GM12891 (cell line): Measurements from ENCODE around the gene ANKMY2.

Experiments
- DNase-seq: peaks from one replicate; pipeline ENCODE4 v3.0.0; 2011; ENCODE audit warnings: low spot score; ENCODE audit not compliant: insufficient read length
- FAIRE-seq: peaks from 2 replicates; lab custom pipeline; 2011; peaks lifted over from hg19 to GRCh38; lab: Jason Lieb, UNC
- PAX5 ChIP-seq: IDR thresholded peaks from 2 replicates; pipeline ENCODE4 v1.6.1; 2011; ENCODE audit warnings: low read length, moderate library complexity, mild to moderate bottlenecking; ENCODE audit not compliant: insufficient read depth, severe bottlenecking
- POLR2A ChIP-seq: IDR thresholded peaks from 2 replicates; pipeline ENCODE4 v1.6.1; 2011; ENCODE audit warnings: low read depth, low read length, control low read depth
- POLR2AphosphoS5 ChIP-seq: IDR thresholded peaks from 2 replicates; pipeline ENCODE4 v1.6.1; 2011; ENCODE audit warnings: low read depth, low read length, control low read depth
- POU2F2 ChIP-seq: IDR thresholded peaks from 2 replicates; pipeline ENCODE4 v1.6.1; 2011; ENCODE audit warnings: low read depth, mild to moderate bottlenecking, control low read depth, low read length, moderate library complexity
- SPI1 ChIP-seq: IDR thresholded peaks from 2 replicates; pipeline ENCODE4 v1.6.1; 2011; ENCODE audit warnings: low read depth, low read length, control low read depth
- TAF1 ChIP-seq: IDR thresholded peaks from 2 replicates; pipeline ENCODE4 v1.6.1; 2011; ENCODE audit warnings: low read depth, low read length, control low read depth

Gene ANKMY2

DNA sequence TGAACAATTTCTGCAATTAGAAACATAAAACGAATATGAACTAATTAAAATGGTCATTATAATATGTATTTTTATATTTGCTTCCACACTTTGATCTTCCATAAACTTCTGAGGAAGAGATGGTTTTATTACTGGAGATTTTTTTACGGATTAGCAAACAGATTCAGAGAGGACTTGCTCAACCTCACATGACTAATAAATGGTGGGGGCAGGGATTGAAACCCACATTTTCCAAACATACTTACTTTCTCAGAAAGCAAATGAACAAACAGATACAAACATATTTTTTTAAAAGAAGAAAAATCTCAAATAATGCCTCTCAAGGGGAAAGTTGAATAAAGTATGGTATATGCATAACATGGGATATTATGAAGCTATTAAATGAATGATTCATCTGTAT, 18.3 kb downstream of the ANKMY2 start:
- no peak for DNase-seq
- FAIRE-seq: no peak
- TF ChIP-seq POU2F2: no peak
- no peak for TF ChIP-seq POLR2AphosphoS5
- no peak for TF ChIP-seq POLR2A
- no peak for TF ChIP-seq SPI1
- TF ChIP-seq TAF1: no peak

DNA sequence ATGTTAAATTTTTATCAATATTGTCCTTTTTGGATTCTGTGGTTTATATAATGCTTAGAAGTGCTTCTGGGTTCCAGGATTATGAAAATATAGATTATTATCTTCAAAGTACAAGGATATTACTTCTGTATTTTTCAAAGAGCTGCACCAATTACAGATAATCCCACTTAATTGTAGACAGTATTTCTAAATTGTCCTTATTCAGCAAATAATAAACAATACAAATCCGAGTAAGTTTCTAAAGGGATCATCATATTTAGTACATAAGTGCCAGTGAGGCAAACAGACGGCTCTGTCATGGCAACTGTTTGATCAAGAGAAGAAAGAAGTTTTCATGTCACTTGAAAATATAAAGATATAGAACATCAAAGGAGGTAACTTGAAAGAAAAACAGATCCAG, 19.2 kb downstream of the ANKMY2 start:
- DNase-seq: no peak
- FAIRE-seq: no peak
- TF ChIP-seq PAX5 (no peak), SPI1 (no peak), POLR2A (no peak), POLR2AphosphoS5 (no peak), POU2F2 (no peak)

DNA sequence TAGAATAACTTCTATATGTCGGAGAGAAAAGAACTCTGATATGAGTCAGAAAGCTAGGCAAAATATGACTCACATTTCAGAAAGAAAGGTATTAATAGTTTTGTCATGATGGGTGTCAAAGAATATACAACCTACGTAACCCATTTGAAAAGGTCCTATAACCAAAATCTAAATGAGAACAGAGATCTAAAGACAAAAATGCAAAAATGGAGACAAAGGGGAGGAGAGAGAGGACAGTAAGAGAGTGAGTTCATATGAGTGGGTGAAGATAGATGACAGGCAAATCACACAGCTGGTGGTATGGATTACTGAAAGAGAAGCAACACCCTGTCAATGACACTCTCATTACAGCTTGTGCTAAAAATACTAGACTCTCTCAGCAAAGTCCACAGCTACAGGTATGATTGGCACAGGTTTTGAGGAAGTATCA, 25.6 kb downstream of the ANKMY2 start:
- TF ChIP-seq SPI1 (no peak), TAF1 (no peak), PAX5 (no peak), POLR2AphosphoS5 (no peak), POLR2A (no peak)
- FAIRE-seq (no peak), DNase-seq (no peak)

DNA sequence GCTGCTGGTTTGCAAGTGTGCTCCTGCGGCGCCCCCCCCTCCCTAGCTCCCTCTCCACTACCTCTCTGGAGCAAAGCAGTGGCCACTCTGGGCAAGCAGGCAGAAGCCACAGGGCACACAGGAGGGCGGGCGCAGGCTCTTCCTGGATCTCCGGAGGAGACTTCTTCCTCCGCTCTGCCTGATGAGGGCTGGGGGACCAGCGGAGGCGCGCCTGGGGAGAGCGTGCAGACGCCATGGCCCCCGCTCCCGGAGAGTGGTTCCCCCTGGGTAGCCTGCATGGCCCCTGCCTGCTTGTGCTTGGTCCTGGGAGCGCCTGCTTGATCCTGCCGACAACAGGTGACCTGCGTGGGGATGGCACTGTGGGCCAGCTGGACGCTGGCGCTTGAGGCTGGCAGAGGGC, 29.0 kb downstream of the ANKMY2 start:
- DNase-seq (no peak), FAIRE-seq (no peak)
- TF ChIP-seq PAX5 (no peak), POLR2A (no peak), SPI1 (no peak), TAF1 (no peak), POU2F2 (no peak), POLR2AphosphoS5 (no peak)

DNA sequence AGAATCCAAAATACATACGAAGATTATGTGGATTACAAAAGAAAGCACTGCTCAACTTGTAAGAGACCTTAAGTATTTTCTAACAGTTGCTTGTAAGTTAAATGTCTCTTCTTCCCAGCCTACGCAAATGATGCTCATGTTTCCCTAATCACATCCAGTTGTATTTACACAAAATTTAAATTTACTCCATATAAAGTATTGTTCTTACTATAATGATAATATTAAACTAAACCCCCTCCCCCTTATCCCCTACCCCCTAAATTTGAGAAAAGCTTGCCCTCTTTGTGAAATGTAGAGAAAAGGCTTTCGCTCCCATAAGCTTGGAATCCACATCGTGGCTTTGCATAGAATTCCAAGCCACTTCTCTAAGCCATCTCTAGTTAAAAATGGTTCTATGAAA, 29.4 kb downstream of the ANKMY2 start:
- no peak for DNase-seq
- no peak for FAIRE-seq
- no peak for TF ChIP-seq SPI1
- no peak for TF ChIP-seq TAF1
- no peak for TF ChIP-seq POLR2AphosphoS5
- no peak for TF ChIP-seq POU2F2
- TF ChIP-seq POLR2A: no peak
- no peak for TF ChIP-seq PAX5

DNA sequence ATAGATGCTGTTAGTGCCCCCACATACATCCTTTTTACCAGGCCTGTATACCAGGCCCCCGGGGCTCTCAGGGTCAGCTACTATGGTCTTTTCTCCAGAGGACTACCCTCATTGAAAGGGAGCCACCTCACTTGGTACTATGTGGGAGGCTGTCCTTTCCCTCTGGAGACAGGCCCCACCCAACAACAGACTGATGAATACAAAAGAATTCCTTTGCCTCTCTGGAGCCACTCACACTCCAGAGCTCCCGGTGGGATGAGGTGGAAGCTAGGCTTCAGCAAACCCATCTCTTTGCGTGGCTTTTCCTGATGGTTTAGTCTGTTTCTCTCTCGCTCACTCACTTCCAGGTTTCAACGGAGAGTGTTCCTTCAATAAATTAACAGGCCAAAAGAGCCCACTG, 30.3 kb downstream of the ANKMY2 start:
- TF ChIP-seq SPI1: no peak
- TF ChIP-seq TAF1: no peak
- no peak for TF ChIP-seq POLR2A
- TF ChIP-seq POU2F2: no peak
- TF ChIP-seq PAX5: no peak
- TF ChIP-seq POLR2AphosphoS5: no peak
- FAIRE-seq: no peak
- no peak for DNase-seq

DNA sequence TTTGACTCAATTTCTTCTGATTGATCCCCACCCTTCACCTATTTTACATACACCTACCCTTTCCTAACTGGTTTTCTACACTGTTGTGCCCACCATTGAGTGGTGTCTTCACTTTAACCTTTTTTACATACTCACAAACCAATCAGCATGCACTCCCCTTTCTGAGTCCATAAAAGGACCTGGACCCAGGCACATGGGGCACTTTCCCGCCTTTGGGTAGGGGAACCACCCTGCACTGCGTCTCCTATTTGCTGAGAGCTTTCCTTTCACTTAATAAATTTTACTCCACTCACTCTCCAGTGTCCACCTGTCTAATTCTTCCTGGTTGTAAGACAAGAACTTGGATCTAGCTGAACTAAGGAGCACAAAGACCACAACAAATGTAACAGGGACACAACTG, 33.8 kb downstream of the ANKMY2 start:
- DNase-seq (no peak), FAIRE-seq (no peak)
- TF ChIP-seq POU2F2: no peak
- no peak for TF ChIP-seq SPI1
- no peak for TF ChIP-seq POLR2A
- TF ChIP-seq POLR2AphosphoS5: no peak
- TF ChIP-seq PAX5: no peak
- TF ChIP-seq TAF1: no peak

DNA sequence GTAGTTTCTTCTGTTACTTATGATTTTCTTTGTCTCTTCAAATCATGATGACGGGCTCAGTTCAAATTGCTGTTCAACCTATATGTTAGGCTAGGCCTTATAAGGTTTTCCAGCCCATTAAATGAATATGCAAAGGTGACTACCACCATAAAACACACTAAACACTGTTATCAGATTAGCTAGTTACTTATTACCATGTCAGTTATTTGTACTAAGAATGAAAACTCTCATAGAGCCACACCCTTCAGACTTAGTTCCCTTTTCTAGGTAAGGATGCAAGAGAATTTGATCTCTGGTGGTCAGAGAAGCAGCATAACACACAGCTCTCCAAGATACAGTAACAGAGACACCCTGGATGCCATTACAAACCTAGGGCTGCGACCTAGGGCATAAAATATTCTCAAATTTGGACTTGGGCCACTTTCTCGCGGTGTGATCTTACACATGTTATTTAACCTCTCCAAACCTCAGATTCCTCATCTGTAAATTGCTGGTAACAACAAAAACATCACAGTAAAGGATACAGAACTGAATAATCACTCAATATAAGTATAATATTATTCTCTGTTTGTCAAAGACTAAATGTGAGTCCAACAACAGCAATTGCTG, 35.6 kb downstream of the ANKMY2 start:
- no peak for DNase-seq
- TF ChIP-seq POLR2A (no peak), SPI1 (no peak), POLR2AphosphoS5 (no peak), POU2F2 (no peak), TAF1 (no peak), PAX5 (no peak)
- FAIRE-seq: no peak

DNA sequence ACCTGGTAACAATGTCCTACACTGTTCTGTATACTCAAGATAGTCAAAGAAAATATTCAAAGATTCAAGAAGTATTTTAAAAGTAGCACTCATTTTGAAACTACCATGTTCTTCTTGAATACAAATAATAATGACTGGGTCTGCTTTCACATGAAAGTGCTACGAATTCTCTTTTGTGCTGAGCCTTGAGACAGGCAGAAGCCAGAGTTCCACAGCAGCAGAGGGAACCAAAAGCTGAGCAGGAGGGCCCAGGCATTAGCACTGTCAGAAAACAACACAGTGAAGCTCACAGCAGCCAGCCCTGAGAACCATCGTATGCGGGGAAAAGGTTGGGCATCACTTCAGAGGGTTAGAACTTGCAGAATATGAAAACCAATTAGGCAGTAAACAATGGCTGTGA, 38.9 kb downstream of the ANKMY2 start:
- no peak for TF ChIP-seq POLR2A
- TF ChIP-seq TAF1: no peak
- TF ChIP-seq PAX5: no peak
- no peak for TF ChIP-seq SPI1
- no peak for TF ChIP-seq POLR2AphosphoS5
- TF ChIP-seq POU2F2: no peak
- DNase-seq: no peak
- FAIRE-seq: no peak

DNA sequence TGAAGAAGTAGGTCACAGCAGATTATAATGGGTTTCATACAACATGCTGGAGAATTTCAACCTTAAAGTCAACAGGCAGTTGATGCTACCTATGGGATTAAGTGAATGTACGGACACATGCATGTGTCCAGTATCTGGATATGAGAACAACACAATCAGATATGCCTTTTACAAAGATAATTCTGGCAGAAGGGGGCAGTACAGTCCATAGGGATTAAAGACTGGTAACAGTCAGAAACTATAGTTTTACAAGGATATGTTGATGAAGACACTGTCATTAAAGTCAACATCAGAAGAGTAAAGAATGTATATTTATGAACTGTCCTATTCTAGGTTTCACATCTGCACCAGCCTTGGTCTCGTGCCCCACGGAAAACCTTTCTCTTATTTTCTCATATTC, 41.5 kb downstream of the ANKMY2 start:
- no peak for TF ChIP-seq POU2F2
- no peak for TF ChIP-seq TAF1
- TF ChIP-seq POLR2AphosphoS5: no peak
- TF ChIP-seq POLR2A: no peak
- TF ChIP-seq SPI1: no peak
- no peak for DNase-seq
- no peak for FAIRE-seq
